Measurements from ENCODE around the gene P3H2.

P3H2 gene

GRCh38 chr3:190131329-190131728 lies 10.6 kb upstream of the P3H2 start:
- ATAC-seq = no peak
- TF ChIP-seq TOX (CRISPR knock-in tag; IDR thresholded peaks at IDR 0.05; ENCODE audit: borderline replicate concordance) = no peak
- no peak for TF ChIP-seq BACH2 (CRISPR knock-in tag; IDR thresholded peaks at IDR 0.05; ENCODE audit: borderline replicate concordance)
- no peak for TF ChIP-seq OSR1 (CRISPR knock-in tag; IDR thresholded peaks at IDR 0.05)
- TF ChIP-seq PPARA (CRISPR knock-in tag; IDR thresholded peaks at IDR 0.05; ENCODE audit: borderline replicate concordance) = no peak
- no peak for TF ChIP-seq PATZ1 (CRISPR knock-in tag; IDR thresholded peaks at IDR 0.05; ENCODE audit: borderline replicate concordance)
- no peak for TF ChIP-seq ZFP30 (CRISPR knock-in tag; IDR thresholded peaks at IDR 0.05)
- TF ChIP-seq ZNF8 (CRISPR knock-in tag; IDR thresholded peaks at IDR 0.05) = no peak
- TF ChIP-seq ESRRG (CRISPR knock-in tag; IDR thresholded peaks at IDR 0.05) = no peak

- no peak for ATAC-seq
- no peak for TF ChIP-seq ARNTL (CRISPR knock-in tag; IDR thresholded peaks at IDR 0.05; ENCODE audit: borderline replicate concordance, low read depth)
- TF ChIP-seq CSRNP3 (CRISPR knock-in tag; IDR thresholded peaks at IDR 0.05) = no peak
- no peak for TF ChIP-seq ZNF565 (CRISPR knock-in tag; conservative IDR thresholded peaks at IDR 0.05; ENCODE audit: low read depth)
- TF ChIP-seq ZNF70 (CRISPR knock-in tag; IDR thresholded peaks at IDR 0.05) = no peak
- TF ChIP-seq TSHZ2 (CRISPR knock-in tag; IDR thresholded peaks at IDR 0.05) = no peak
- no peak for TF ChIP-seq BACH2 (CRISPR knock-in tag; IDR thresholded peaks at IDR 0.05; ENCODE audit: borderline replicate concordance)
- TF ChIP-seq RARB (CRISPR knock-in tag; IDR thresholded peaks at IDR 0.05) = no peak
- TF ChIP-seq OSR1 (CRISPR knock-in tag; IDR thresholded peaks at IDR 0.05) = no peak
- no peak for TF ChIP-seq POU6F1 (CRISPR knock-in tag; IDR thresholded peaks at IDR 0.05; ENCODE audit: borderline replicate concordance, low read depth)
- TF ChIP-seq TOX (CRISPR knock-in tag; IDR thresholded peaks at IDR 0.05; ENCODE audit: borderline replicate concordance) = no peak
- no peak for TF ChIP-seq ZFP3 (CRISPR knock-in tag; IDR thresholded peaks at IDR 0.05)
- no peak for TF ChIP-seq SNAI2 (CRISPR knock-in tag; IDR thresholded peaks at IDR 0.05)
- no peak for TF ChIP-seq PATZ1 (CRISPR knock-in tag; IDR thresholded peaks at IDR 0.05; ENCODE audit: borderline replicate concordance)
- no peak for TF ChIP-seq ZNF8 (CRISPR knock-in tag; IDR thresholded peaks at IDR 0.05)
- TF ChIP-seq GLIS3 (CRISPR knock-in tag; IDR thresholded peaks at IDR 0.05) = no peak
- TF ChIP-seq ESRRG (CRISPR knock-in tag; IDR thresholded peaks at IDR 0.05) = no peak
- no peak for TF ChIP-seq ISL1 (CRISPR knock-in tag; IDR thresholded peaks at IDR 0.05)
- no peak for TF ChIP-seq ZFP30 (CRISPR knock-in tag; IDR thresholded peaks at IDR 0.05)
Observed at GRCh38 chr3:190130696-190131095, 10.0 kb upstream of the P3H2 start.

GRCh38 chr3:190130037-190130436 lies 9.3 kb upstream of the P3H2 start:
- ATAC-seq = no peak
- TF ChIP-seq ESRRG (CRISPR knock-in tag; IDR thresholded peaks at IDR 0.05) (no peak), PPARA (CRISPR knock-in tag; IDR thresholded peaks at IDR 0.05; ENCODE audit: borderline replicate concordance) (no peak), CSDC2 (CRISPR knock-in tag; IDR thresholded peaks at IDR 0.05) (no peak), RARB (CRISPR knock-in tag; IDR thresholded peaks at IDR 0.05) (no peak), CSRNP3 (CRISPR knock-in tag; IDR thresholded peaks at IDR 0.05) (no peak), ARNTL (CRISPR knock-in tag; IDR thresholded peaks at IDR 0.05; ENCODE audit: borderline replicate concordance, low read depth) (no peak), SNAI2 (CRISPR knock-in tag; IDR thresholded peaks at IDR 0.05) (no peak), ZFP3 (CRISPR knock-in tag; IDR thresholded peaks at IDR 0.05) (no peak), TOX (CRISPR knock-in tag; IDR thresholded peaks at IDR 0.05; ENCODE audit: borderline replicate concordance) (no peak), PATZ1 (CRISPR knock-in tag; IDR thresholded peaks at IDR 0.05; ENCODE audit: borderline replicate concordance) (no peak), ZNF8 (CRISPR knock-in tag; IDR thresholded peaks at IDR 0.05) (no peak), POU6F1 (CRISPR knock-in tag; IDR thresholded peaks at IDR 0.05; ENCODE audit: borderline replicate concordance, low read depth) (no peak)
